SK-N-SH treated with all-trans-retinoic acid at 6 μM for 48 hours (cell line): ENCODE data around the gene INS.

Source experiments
- ATAC-seq: fragments of 200-7000 bp; cut with Tn5 transposase; 3 replicates; pipeline ENCODE4 v1.9.1; 2020; ENCODE audit warnings: mild to moderate bottlenecking, moderate library complexity
- ARNTL ChIP-seq: fragments of 450-650 bp; formaldehyde crosslinking; IDR thresholded peaks from 2 replicates; pipeline ENCODE4 v1.5.0; 2020; ENCODE audit warnings: low read depth, mild to moderate bottlenecking, moderate library complexity, borderline replicate concordance
- BACH2 ChIP-seq: fragments of 250-450 bp; sonication (Bioruptor Pico); IDR thresholded peaks from 2 replicates; pipeline ENCODE4 v1.9.0; 2021; ENCODE audit warnings: mild to moderate bottlenecking, borderline replicate concordance
- CSDC2 ChIP-seq: fragments of 250-450 bp; sonication (Bioruptor Pico); IDR thresholded peaks from 2 replicates; pipeline ENCODE4 v1.5.0; 2020; ENCODE audit warnings: mild to moderate bottlenecking, moderate library complexity
- ESRRG ChIP-seq: fragments of 250-450 bp; sonication (Bioruptor Pico); IDR thresholded peaks from 2 replicates; pipeline ENCODE4 v1.6.1; 2021; ENCODE audit warnings: mild to moderate bottlenecking
- GLIS3 ChIP-seq: fragments of 250-450 bp; sonication (Bioruptor Pico); IDR thresholded peaks from 2 replicates; pipeline ENCODE4 v1.5.0; 2020; ENCODE audit warnings: mild to moderate bottlenecking, moderate library complexity
- ISL1 ChIP-seq: fragments of 250-450 bp; sonication (Bioruptor Pico); IDR thresholded peaks from 2 replicates; pipeline ENCODE4 v2.1.2; 2022; ENCODE audit warnings: mild to moderate bottlenecking, moderate library complexity
- OSR1 ChIP-seq: fragments of 250-450 bp; sonication (Bioruptor Pico); IDR thresholded peaks from 2 replicates; pipeline ENCODE4 v1.8.0; 2022; ENCODE audit warnings: moderate library complexity, mild to moderate bottlenecking, inconsistent platforms
- PPARA ChIP-seq: fragments of 250-450 bp; sonication (Bioruptor Pico); IDR thresholded peaks from 2 replicates; pipeline ENCODE4 v1.5.0; 2020; ENCODE audit warnings: mild to moderate bottlenecking, borderline replicate concordance
- RARB ChIP-seq: fragments of 250-450 bp; sonication (Bioruptor Pico); IDR thresholded peaks from 2 replicates; pipeline ENCODE4 v1.8.0; 2021; ENCODE audit warnings: mild to moderate bottlenecking, moderate library complexity
- SNAI2 ChIP-seq: fragments of 250-450 bp; sonication (Bioruptor Pico); IDR thresholded peaks from 2 replicates; pipeline ENCODE4 v1.5.0; 2020; ENCODE audit warnings: mild to moderate bottlenecking, moderate library complexity
- TCF4 ChIP-seq: fragments of 250-450 bp; sonication (Bioruptor Pico); IDR thresholded peaks from 2 replicates; pipeline ENCODE4 v1.8.0; 2021; ENCODE audit warnings: mild to moderate bottlenecking, moderate library complexity, borderline replicate concordance
- TOX ChIP-seq: fragments of 250-450 bp; sonication (Bioruptor Pico); IDR thresholded peaks from 2 replicates; pipeline ENCODE4 v1.8.0; 2021; ENCODE audit warnings: mild to moderate bottlenecking, moderate library complexity, borderline replicate concordance
- ZC3H10 ChIP-seq: fragments of 250-450 bp; sonication (Bioruptor Pico); IDR thresholded peaks from 2 replicates; pipeline ENCODE4 v1.5.1; 2021; ENCODE audit warnings: mild to moderate bottlenecking, moderate library complexity
- ZFP3 ChIP-seq: fragments of 250-450 bp; sonication (Bioruptor Pico); IDR thresholded peaks from 2 replicates; pipeline ENCODE4 v1.5.0; 2020; ENCODE audit warnings: mild to moderate bottlenecking, moderate library complexity
- ZFP30 ChIP-seq: fragments of 450-650 bp; formaldehyde crosslinking; IDR thresholded peaks from 2 replicates; pipeline ENCODE4 v1.5.0; 2022; ENCODE audit warnings: mild to moderate bottlenecking, moderate library complexity
- ZNF70 ChIP-seq: fragments of 450-650 bp; formaldehyde crosslinking; IDR thresholded peaks from 2 replicates; pipeline ENCODE4 v1.5.0; 2020; ENCODE audit warnings: mild to moderate bottlenecking, moderate library complexity
- ZNF8 ChIP-seq: fragments of 450-650 bp; formaldehyde crosslinking; IDR thresholded peaks from 2 replicates; pipeline ENCODE4 v1.5.0; 2020; ENCODE audit warnings: mild to moderate bottlenecking, moderate library complexity
- TF ChIP-seq, protein P1 (sequence below): fragments of 250-450 bp; sonication (Bioruptor Pico); IDR thresholded peaks from 2 replicates; pipeline ENCODE4 v1.5.0; 2020; ENCODE audit warnings: mild to moderate bottlenecking, moderate library complexity
- TF ChIP-seq, protein P2 (sequence below): fragments of 250-450 bp; sonication (Bioruptor Pico); IDR thresholded peaks from 2 replicates; pipeline ENCODE4 v1.5.1; 2020; ENCODE audit warnings: low read depth, mild to moderate bottlenecking, moderate library complexity
- TF ChIP-seq, protein P3 (sequence below): fragments of 250-450 bp; sonication (Bioruptor Pico); IDR thresholded peaks from 2 replicates; pipeline ENCODE4 v1.5.1; 2021; ENCODE audit warnings: mild to moderate bottlenecking, moderate library complexity

INS gene

DNA sequence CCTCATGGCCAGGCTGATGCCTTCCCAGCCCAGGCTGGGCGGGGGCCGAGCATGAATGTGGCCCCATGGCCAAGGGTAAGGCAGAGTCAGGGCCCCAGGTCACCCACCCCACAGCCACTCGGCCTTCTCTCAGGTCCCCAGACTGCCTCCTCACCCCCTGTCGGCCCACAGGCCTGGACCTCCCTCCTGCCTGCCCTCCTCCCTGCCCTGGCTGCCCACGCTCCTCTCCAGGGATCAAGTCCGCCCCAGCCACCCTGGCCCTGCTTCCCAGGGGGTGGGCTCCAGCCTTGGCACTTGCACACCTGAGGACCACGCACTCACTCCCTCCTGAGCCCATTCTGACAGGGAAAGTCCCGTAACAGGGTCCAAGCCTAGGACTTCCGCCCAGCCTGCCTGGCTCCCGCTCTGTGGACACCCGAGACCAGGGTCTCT lies 48.4 kb upstream of the INS start:
- no peak for ATAC-seq
- TF ChIP-seq, protein P1, sequence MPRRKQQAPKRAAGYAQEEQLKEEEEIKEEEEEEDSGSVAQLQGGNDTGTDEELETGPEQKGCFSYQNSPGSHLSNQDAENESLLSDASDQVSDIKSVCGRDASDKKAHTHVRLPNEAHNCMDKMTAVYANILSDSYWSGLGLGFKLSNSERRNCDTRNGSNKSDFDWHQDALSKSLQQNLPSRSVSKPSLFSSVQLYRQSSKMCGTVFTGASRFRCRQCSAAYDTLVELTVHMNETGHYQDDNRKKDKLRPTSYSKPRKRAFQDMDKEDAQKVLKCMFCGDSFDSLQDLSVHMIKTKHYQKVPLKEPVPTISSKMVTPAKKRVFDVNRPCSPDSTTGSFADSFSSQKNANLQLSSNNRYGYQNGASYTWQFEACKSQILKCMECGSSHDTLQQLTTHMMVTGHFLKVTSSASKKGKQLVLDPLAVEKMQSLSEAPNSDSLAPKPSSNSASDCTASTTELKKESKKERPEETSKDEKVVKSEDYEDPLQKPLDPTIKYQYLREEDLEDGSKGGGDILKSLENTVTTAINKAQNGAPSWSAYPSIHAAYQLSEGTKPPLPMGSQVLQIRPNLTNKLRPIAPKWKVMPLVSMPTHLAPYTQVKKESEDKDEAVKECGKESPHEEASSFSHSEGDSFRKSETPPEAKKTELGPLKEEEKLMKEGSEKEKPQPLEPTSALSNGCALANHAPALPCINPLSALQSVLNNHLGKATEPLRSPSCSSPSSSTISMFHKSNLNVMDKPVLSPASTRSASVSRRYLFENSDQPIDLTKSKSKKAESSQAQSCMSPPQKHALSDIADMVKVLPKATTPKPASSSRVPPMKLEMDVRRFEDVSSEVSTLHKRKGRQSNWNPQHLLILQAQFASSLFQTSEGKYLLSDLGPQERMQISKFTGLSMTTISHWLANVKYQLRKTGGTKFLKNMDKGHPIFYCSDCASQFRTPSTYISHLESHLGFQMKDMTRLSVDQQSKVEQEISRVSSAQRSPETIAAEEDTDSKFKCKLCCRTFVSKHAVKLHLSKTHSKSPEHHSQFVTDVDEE (CRISPR knock-in tag): no peak
- TF ChIP-seq BACH2 (CRISPR knock-in tag): no peak
- TF ChIP-seq ZC3H10 (CRISPR knock-in tag): no peak
- TF ChIP-seq TCF4 (CRISPR knock-in tag): no peak
- TF ChIP-seq, protein P2, sequence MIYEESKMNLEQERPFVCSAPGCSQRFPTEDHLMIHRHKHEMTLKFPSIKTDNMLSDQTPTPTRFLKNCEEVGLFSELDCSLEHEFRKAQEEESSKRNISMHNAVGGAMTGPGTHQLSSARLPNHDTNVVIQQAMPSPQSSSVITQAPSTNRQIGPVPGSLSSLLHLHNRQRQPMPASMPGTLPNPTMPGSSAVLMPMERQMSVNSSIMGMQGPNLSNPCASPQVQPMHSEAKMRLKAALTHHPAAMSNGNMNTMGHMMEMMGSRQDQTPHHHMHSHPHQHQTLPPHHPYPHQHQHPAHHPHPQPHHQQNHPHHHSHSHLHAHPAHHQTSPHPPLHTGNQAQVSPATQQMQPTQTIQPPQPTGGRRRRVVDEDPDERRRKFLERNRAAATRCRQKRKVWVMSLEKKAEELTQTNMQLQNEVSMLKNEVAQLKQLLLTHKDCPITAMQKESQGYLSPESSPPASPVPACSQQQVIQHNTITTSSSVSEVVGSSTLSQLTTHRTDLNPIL (CRISPR knock-in tag): no peak
- no peak for TF ChIP-seq ZNF70 (CRISPR knock-in tag)
- no peak for TF ChIP-seq GLIS3 (CRISPR knock-in tag)
- TF ChIP-seq RARB (CRISPR knock-in tag): no peak
- TF ChIP-seq, protein P3, sequence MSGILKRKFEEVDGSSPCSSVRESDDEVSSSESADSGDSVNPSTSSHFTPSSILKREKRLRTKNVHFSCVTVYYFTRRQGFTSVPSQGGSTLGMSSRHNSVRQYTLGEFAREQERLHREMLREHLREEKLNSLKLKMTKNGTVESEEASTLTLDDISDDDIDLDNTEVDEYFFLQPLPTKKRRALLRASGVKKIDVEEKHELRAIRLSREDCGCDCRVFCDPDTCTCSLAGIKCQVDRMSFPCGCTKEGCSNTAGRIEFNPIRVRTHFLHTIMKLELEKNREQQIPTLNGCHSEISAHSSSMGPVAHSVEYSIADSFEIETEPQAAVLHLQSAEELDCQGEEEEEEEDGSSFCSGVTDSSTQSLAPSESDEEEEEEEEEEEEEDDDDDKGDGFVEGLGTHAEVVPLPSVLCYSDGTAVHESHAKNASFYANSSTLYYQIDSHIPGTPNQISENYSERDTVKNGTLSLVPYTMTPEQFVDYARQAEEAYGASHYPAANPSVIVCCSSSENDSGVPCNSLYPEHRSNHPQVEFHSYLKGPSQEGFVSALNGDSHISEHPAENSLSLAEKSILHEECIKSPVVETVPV (CRISPR knock-in tag): no peak
- TF ChIP-seq CSDC2 (CRISPR knock-in tag): no peak

DNA sequence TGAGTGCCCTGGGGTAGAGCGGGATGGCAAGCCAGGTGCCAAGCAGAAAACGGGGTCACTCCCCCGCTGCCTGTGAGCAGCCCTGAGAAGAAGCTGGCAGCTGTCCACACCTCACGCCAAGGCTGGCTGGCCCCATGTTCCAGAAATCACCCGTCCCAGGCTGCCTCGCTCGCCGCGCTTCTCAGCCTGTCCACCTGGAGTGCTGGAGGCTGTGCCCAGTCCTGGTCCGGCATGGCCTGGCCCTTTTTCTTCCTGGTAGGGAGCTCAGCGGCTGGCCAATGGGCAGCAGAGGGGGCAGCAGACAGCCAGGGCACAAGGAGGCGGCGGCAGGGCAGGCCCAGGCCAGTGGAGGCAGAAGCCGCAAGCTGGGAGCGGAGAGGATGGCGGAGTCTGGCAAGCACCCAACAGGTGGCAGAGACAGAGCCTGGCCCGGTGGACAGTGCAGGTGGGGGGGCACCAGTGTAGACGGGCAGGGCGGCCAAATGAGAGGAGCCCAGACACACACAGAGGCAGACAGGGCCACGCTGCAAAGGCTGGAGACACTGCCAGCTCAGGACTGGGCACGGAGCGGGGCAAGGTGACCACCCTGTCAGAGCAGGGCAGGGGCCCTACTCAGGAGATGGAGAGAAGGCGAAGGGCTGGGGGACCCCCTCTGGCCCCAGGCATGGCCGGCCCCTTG lies 47.8 kb upstream of the INS start:
- ATAC-seq: peak; percentile 22; the same call in 2 of the 3 replicates
- no peak for TF ChIP-seq ISL1 (CRISPR knock-in tag)
- TF ChIP-seq BACH2 (CRISPR knock-in tag): no peak
- no peak for TF ChIP-seq ZNF8 (CRISPR knock-in tag)
- TF ChIP-seq ARNTL: no peak
- no peak for TF ChIP-seq ZC3H10 (CRISPR knock-in tag)
- TF ChIP-seq TCF4 (CRISPR knock-in tag): no peak
- TF ChIP-seq, protein P3 (CRISPR knock-in tag): no peak
- no peak for TF ChIP-seq OSR1 (CRISPR knock-in tag)
- no peak for TF ChIP-seq GLIS3 (CRISPR knock-in tag)
- TF ChIP-seq RARB (CRISPR knock-in tag): no peak

DNA sequence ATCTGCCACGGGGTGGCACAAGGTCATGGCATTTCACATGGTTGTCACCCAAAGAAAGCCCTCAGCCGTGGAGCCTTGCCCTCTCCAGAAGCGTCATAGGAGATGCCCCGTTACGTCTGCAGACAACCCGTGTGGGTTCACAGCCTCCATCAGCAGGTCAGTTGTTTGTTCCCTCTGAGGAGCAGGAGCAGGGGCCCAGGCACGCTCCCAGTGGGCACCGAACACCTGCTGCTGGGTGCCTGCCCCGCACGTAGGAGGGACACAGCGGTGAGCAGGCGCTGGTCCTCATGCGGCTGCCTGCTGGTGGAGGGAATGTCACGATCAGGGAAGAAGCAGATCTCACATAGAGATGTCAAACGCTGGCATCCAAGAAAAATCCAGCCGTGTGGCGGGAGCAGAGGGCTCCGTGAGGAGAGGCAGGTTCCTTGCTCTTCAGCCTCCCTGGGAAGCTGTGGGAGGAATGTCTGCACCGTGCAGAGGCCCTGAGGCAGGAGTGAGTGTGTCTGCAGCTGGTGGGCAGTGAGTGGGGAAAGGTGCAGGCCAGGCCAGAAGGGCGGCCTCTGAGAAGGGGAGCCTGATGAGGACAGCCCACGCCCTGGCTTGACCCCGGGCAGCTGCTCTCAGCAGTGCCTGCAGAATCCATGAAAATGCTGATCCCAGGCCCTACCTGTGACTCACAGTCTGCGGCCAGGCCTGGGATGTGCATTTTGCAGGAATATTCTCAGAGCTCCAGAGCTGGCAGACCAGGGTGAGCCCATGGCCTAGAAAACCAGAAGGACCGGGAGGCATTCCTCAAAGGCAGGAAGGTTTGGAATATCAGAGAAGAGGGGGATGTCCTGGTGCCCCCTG lies 47.0 kb upstream of the INS start:
- no peak for ATAC-seq
- no peak for TF ChIP-seq ZC3H10 (CRISPR knock-in tag)
- no peak for TF ChIP-seq ARNTL
- TF ChIP-seq ZFP3 (CRISPR knock-in tag): no peak
- no peak for TF ChIP-seq ESRRG (CRISPR knock-in tag)
- no peak for TF ChIP-seq TCF4 (CRISPR knock-in tag)
- TF ChIP-seq ZFP30 (CRISPR knock-in tag): no peak
- TF ChIP-seq, protein P1 (CRISPR knock-in tag): no peak
- TF ChIP-seq TOX (CRISPR knock-in tag): no peak
- TF ChIP-seq PPARA (CRISPR knock-in tag): no peak
- TF ChIP-seq BACH2 (CRISPR knock-in tag): no peak
- TF ChIP-seq, protein P3 (CRISPR knock-in tag): no peak
- TF ChIP-seq GLIS3 (CRISPR knock-in tag): no peak
- TF ChIP-seq SNAI2 (CRISPR knock-in tag): no peak
- no peak for TF ChIP-seq RARB (CRISPR knock-in tag)
